Measurements from ENCODE around the gene CXCL10. TPM values are rescaled to one million over a fixed set of nuclear protein-coding genes. Genes with fewer than 3 reads are reported as not detected.

CXCL10 gene
- total RNA-seq, 1 donor from 2014 or later = 6.6 TPM

Other genes starting within 250 kb of the CXCL10 start
- gene PPEF2, start 121.0 kb downstream of the CXCL10 start, total RNA-seq = not detected in 2 replicates
- 31.3 and 31.8 TPM in 2 replicates for gene NAAA, start 82.5 kb downstream of the CXCL10 start, total RNA-seq
- gene SDAD1, start 32.6 kb downstream of the CXCL10 start, total RNA-seq = 69.9 and 72.7 TPM in 2 replicates
- gene CXCL9, start 16.0 kb downstream of the CXCL10 start, total RNA-seq = 0.10 TPM in 2 replicates
- gene CXCL11, start 12.6 kb upstream of the CXCL10 start, total RNA-seq = not detected in 2 replicates
- 0.47 and 0.49 TPM in 2 replicates for gene ART3, start 51.2 kb upstream of the CXCL10 start, total RNA-seq
- 70.6 and 75.1 TPM in 2 replicates for gene NUP54, start 124.9 kb upstream of the CXCL10 start, total RNA-seq
- 1.3 and 1.4 TPM in 2 replicates for gene SCARB2, start 190.3 kb upstream of the CXCL10 start, total RNA-seq
- gene FAM47E, start 228.2 kb upstream of the CXCL10 start, total RNA-seq = not detected in 2 replicates

All from activated T-helper 1 cell treated with anti-CD3 and anti-CD28 coated beads, Interleukin-12 subunit alpha, Interleukin-12 subunit beta, Interleukin-2, Interleukin-4 antibody, amounts not matched to agents 30 ng/mL and 10 ng/mL and 1 ng/mL, durations not matched to agents 14 hours and 24 hours and 36 hours (primary cell).